HL-60/S4 treated with phorbol 12-myristate 13-acetate at 8.2 ng/mL for 4 days and 3 days (cell line): ENCODE data around the gene SCN3A.

Source experiments
- in situ Hi-C: fragments of 300-500 bp; cut with MboI; formaldehyde crosslinking; loops from 2 replicates; pipeline ENCODE4 v1.15.0; 2022; ENCODE audit warnings: low sequenced_read_pairs

SCN3A gene

DNA sequence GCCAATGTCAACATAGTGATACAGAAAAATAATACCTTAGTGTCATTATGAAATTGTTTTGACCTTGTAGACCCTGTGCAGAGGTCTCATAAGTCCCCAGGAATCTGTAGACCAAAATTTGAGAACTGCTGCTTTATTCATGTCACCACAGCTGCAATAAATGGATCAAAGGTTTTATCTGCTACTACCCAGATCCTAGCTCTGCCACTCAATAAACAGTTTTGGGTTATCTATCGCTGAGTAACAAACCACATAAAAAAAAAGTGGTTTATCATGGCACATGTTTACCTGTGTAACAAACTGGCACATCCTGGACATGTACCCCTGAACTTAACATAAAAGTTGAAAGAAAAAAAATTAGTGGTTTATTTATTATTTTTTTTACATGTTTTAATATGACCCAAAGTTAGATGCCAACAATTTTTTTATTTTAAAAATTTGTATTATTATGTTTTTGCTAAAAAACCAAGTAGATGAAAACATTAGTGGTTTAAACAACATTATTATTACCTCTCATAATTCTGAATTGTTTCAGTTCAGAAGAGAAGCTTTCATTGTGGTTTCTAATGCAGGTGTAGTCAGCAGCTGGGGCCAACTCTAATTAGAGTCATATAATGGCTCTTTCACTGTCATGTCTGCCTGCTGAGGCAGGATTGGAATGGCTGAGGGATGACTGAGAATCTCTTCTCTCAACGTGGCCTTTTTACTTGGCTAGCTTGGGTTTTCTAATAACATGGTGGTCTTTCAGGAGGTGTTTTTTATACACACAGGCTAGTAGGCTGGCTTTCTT is 145.2 kb downstream of the SCN3A start:
- in situ Hi-C loops, result no loop called here

DNA sequence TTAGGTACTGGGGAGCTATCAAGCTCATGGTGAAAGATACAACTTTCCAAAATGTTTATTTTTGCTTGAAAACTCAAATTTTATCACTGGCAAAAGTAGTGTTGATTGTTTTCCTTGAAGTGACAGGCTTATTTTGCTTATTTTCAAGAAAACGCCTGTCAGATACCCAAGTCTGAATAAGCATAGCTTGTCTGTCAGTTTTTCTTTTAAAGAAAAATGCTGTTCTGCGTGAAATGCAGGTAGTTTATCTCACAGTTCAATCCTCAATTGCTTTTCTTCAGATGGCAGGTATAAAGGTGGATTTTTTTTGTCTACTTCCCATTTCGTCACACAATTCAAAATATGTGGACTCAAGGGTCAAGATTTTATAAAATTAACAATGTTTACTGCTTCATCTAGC is 145.9 kb downstream of the SCN3A start:
- in situ Hi-C loops, result no loop called here

DNA sequence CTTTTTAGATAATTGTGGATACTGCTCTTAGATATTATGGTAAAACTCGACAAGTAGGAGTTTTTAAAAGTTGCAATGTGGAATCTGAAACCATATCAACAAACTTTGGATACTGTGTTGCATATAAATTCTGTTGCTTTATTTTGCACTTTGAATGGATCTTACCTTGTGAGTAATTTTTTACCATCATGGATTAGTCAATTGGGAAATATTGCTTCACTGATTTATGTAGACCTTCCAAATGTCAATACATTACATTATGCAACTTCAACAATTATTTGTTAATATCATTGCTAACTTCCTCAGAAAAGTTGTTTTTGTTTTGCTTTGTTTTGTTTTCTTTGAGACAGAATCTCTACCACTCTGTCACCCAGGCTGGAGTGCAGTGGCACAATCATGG is 146.5 kb downstream of the SCN3A start:
- in situ Hi-C loops, result no loop called here

DNA sequence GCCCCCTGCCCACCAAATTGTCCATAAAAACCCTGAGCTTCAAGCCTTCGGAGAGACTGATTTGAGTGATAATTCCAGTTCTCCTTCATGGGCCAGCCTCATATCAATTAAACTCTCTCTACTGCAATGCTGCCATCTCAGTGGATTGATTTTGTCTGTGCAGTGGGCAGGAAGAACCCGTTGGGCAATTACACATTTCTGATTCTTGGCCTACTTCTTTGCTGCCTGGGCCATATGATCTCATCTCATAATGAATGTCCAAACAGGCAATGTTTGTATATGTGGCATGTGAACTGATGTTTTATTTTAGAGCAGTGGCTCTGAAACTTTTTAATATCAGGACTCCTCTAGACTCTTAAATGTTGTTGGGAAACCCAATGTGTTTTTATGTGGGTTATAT is 147.3 kb downstream of the SCN3A start:
- in situ Hi-C loops, result no loop called here

DNA sequence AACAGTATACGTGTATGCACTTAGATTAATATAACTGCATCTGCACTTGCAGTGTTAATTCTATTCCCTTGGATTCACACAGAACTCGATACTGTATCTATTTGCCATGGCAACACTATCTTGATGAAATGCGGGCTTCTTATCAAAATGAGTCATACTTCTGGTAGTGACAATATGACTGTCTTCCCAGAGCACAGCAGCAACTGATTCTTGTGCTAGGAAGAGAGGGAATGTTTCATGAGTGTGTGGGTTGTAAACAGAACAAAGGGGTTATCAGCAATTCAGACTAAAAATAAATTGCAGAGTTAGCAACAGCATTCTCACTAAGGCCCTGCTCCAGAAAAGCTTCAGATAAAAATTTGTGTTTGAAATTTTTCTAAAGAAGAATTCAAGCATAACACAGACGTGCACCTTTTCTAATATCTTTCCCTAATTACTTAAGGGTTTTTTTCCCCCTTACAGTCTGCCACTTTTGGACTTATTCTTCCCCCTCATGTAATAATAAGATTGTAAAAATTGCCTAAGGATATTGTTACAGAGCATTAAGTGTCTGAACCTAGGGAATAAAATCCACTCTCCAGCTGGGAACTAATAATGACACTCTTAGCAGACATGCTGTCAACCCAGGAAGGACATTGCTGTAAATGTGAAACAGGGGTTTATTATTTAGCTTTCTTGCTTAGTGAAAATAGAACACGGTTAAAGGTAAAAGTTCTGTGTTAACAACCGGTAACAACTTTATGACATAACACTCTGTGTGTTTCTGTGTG is 148.6 kb downstream of the SCN3A start:
- in situ Hi-C loops, result no loop called here

DNA sequence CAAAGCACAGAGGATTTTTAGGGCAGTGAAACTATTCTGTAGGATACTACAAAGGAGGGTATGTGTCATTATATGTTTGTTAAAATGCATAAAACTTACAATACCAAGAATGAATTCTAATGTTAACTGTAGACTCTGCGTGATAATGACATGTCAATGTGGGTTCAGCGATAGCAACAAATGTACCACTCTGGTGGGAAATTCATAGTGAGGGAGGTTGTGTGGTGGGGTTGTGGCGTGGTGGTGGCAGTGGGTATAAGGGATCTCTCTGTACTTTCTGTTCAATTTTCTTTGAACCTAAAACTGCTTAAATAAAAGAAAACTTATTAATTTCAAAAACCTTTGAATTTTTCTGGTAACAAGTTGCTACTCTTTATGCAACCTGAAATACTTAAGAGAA is 149.2 kb downstream of the SCN3A start:
- in situ Hi-C loops, result no loop called here

DNA sequence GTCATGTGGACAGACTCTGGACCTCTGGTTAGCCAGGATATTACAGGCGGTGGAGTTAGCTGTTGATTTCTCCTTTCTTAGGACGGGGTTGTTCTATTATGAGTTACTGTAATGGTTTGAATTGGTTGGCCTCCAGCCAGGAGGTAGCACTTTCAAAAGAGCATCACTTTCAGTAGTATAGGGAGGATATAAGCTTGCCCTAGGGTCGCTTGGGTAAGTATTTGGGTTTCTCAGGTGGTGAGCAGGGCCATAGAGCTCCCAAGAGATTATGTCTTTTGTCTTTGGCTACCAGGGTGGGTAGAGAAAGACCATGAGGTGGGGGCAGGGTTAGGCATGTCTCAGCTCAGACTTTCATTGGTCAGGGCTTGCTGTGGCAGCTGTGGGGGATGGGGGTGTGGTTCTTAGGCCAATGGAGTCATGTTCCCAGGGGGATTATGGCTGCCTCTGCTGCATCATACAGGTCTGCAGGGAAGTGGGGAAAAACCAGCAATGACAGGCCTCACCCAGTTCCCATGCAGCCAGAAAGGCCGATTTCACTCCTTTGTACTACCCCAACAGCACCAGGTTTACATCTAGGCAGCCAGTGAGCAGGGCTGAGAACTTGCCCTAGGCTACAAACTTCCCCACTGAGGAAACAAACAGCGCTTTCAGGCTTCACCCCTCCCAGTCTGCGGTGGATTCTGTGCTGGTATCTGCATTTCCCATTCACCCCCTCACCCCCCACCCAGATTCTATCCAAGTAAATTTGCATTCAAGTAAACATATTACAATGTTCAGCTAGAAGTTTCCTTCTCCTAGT is 159.1 kb downstream of the SCN3A start:
- in situ Hi-C loops, result no loop called here
